Activated naive CD4-positive, alpha-beta T cell treated with anti-CD3 and anti-CD28 coated beads, Interleukin-2, amount 50 U/mL, for 16 hours (primary cell): ENCODE measurements around the gene TM2D3.

Experiments used
- DNase-seq: peaks from one replicate; pipeline ENCODE4 v3.0.0-alpha.2; 2020

Gene TM2D3

DNA sequence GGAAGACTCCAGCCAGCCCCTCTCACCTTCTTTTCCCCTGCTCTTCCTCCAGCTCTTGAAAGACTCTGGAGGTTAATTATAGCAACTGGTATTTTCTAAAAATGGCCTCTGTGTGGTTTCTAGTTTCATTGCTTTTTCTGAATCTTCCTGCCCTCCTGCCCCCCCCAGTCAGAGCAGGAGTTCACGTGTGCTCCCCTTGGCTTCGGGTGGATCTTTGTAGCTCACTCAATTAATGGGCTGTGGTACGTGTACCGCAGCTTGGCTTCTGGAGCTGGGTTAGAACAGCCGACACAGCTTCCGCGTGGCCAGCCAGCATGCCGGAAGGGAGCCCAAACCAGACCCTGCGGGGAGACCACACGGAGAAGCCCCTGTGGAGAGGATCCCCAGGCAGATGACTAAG lies 31.5 kb downstream of the TM2D3 start:
- no peak for DNase-seq

DNA sequence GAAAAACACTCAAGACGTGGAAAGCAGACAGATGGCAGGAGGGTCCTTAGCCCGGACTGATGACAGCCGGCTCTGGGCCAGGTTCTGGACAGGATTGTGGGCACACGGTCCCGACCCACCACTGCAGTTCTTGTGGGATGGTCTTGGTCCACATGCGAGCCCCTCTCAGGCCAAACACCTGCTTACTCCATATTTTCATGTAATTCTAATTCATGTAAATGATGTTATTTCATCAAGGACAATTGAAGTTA lies 32.6 kb downstream of the TM2D3 start:
- no peak for DNase-seq

DNA sequence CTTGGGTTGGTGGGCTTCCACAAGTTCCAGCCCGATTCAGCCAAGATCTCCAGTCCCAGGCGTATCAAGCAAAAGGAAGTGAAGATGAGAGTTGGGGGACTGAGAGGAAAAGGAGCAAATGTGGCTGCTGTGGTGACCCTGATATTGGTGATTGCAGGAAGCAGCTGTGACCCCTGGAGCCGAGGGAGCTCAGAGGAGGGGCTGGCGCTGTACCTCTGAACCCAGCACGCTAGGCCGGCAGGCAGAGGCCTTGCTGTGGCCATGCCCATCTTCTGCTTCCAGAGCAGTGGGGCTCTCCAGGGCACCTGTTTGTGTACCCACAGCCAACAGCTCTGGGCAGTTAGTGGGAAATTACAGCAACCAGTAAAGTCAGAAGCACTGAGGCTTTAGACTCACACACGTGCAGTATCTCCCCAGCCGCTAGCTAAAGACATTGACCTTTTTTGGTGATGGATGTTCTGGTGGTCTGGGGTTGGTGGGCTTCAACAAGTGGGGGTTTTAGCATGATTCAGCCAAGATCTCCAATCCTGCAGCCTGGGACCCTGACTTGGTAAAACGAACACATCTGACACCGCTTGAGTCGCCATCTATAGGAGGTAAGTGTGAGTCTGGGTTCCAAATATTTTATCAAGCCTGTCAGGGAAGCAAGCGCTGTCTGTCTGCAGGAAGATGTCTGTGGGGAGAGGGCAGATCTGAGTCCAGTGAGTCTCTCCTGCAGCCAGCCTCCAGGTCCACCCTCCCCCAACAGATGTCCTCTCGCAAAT lies 33.1 kb downstream of the TM2D3 start:
- no peak for DNase-seq

DNA sequence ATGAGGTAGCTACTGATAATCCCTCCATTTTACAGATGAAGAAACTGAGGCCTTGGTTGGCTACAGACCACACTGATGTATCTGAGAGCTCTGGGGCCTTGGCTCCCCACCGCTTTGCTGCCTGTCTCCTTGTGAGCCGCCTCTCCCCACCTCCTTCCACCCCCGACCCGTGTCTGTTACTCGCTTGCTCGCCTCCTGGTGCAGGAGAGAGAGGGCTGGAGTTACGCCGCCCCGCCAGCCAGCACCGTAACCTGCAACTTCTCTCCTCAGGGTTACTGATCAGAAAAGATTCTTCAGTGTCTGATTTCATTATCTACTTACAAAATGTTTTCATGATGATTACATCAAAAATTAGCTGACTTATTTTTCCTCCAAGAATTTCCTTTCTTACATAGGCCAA lies 34.1 kb downstream of the TM2D3 start:
- no peak for DNase-seq

DNA sequence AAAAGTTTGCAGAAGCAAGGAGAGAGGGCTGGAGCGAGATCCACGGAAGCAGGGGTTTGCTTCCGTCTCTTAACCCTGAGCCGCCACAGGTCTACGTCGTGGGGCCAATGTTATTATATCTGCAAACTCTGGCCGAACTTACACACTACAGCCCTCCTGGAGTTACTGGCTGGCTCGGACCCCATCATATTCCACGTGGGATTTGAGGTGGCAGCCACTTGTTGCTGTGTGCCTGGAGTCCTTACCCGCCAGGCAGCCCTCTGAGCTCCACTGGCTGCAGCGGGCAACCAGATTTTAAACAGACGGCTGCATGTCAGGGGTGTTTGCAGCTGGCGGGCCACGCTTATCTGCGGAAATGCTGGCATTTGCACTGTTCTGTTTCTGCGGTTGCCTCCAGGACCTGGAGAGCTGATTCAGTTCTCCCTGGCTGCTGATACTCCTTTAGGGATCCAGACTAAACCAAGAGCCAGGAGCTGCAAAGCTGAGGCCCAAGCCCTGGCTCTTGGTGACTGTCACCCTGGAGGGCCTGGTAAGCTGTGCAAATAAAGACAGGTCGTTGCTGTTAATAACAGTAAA lies 34.7 kb downstream of the TM2D3 start:
- no peak for DNase-seq

DNA sequence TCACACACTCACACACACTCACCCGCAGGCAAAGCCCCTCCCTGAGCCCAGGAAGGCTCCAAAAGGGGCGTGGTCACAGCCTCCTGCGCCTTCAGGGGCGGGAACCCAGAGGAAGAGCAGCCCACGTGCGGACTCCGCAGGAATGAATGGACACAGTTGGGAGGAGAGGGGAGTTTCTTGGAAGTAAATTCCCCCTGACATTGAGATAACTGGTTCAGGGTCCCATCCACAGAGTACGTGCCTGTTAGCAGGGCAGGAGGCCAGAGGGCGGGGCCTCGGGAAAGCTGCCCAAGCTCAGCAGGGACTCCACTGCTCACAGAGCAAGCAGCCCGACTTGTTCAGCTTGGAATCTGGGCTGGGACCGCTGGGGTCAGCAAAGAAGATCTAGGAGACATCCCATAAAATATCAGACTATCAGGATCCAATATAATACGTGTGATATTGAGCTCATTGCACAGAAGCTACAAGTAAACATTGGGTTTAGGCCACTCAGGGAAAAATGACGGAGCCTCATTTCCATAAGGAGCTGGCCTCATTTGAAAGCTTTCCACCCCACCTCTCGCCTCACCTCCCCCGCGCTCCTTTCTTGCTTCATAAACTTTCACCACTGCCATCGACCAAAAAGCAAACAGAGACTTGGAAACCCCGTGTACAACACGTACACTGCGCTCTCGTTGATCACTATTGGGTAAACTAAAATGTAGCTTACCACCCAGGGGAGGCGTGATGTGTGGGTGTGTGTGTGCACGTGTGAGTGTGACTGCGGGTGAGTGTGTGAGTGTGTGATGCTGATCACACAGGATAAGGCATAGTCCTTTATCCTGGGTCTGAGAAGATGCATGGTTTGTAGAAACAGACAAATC lies 36.0 kb downstream of the TM2D3 start:
- DNase-seq: no peak

DNA sequence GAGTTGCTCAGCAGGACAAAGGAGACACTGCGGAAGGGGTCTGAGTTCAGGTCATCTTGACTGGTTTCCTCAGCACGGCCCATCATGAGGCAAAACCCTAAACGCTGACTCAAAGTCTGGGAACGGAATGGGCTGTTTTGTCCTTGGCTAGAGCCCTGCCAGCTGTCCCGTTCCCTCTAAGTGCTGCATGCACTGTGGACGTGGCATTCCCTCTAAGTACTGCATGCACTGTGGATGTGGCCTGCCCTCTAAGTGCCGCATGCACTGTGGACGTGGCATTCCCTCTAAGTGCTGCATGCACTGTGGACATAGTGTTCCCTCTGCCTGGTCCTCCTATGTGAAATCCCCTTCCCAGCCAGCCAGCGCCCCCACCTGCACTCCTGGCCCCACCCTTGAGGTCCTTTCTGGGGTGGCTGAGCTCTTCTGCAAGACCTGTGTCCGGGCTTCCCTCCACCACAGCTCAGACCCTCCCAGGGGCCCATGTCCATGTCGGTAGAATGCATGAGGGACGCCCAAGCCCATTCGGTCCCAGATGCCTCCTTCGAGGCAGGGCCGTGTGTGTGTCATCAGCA lies 36.7 kb downstream of the TM2D3 start:
- DNase-seq: no peak

DNA sequence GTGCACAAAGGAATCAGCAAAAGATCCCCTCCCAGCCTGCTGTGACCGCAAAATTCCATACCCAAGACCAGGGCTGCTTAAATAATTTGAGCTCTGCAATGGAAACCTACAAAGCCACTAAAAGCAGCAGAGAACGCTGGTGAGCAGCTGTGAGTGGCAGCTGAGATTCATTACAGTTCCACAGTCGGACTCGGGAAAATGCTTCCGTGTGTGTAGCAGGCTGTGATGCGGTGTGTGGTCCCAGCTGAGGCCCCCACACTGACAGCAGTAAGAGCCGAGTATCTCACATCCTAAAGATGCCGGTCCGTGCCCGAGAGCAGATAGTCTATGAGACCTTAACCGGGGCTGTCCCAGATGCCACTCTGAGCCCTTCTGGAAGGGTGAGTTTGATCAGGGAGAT lies 37.4 kb downstream of the TM2D3 start:
- no peak for DNase-seq

DNA sequence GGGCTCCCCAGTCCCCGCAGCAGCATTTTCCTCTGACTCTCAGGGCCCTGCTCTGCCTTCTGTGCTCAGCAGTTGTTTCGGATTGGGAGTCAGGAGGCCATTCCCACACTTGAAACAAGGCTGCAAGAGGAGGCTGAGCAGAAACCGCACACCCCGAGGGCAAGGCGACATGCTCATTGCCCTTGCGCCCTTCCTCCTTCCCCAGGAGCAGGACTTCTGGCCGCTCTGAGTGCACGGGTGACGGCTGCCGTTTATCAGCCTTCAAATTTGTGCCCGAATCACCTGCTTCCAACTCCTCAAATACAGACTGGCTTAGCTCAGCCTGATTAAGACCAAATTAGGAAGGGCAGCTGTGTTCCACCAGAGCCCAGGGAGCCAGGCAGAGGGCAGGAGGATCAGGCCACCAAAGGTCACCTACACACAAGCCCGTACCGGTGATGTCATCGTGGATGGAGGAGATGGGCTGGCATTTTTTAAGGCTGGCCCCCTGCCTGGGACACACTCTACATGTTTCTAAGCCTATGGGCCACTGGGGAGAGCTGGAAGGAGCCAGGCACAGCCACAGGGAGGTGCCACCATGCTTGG lies 38.1 kb downstream of the TM2D3 start:
- no peak for DNase-seq

DNA sequence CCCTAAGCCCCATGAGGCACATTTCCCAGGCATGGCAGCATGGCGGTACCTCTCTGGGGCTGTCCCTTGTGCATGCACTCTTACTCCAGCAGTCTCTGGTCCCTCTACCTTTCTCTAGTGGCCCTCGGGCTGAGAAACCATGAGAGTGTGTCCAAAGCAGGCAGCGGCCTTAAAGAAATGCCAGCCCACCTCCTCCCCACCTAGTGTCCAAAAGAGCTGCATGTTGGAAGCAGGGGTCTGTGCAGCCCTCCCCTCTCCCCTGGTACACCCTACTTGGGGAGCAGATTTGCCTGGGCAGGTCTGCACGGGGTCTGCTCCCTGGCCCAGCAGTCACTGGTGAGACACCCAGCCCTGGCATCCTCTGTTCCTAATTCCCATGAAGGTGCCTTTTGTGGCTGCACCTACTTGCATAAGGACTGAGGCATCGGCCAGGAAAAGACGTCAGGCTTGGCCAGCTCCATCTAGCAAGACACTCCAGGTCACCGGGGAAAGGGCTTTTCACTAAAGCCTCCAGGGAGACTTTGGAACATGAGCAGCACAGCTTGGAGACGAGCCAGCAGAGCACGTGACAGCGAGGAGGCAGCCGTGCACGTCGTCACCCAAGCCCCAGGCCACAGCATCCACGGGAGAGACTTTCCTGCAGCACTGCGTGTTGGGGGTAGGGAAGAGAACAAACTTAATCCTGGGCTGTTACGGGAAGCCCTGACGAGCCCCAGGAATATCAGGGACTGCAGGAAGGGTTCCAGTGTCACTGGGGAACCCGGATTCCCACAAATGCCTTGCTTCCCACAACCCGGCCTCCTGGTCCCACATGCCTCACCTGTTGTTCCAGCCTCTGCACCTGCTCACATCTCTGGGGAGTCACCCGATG lies 38.8 kb downstream of the TM2D3 start:
- no peak for DNase-seq

DNA sequence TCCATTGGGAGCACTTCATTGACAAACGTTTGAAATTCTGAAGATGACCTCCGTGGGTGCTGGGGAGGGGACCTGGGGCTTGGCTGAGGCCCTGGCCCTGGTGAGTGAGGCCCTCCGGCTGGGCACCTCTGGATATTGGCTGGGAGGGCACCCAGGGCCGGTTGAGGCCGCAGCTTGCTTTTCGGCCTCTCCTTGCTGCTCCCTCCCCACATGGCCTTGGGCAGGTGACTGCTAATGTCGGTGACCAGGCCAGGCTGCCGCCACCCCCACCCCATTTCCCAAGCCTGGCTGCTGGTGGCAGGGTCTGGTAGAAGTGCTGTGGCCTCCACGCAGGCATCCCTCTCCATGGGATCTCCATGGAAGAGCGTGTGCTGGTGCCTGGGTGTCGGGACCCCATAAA lies 39.5 kb downstream of the TM2D3 start:
- no peak for DNase-seq

DNA sequence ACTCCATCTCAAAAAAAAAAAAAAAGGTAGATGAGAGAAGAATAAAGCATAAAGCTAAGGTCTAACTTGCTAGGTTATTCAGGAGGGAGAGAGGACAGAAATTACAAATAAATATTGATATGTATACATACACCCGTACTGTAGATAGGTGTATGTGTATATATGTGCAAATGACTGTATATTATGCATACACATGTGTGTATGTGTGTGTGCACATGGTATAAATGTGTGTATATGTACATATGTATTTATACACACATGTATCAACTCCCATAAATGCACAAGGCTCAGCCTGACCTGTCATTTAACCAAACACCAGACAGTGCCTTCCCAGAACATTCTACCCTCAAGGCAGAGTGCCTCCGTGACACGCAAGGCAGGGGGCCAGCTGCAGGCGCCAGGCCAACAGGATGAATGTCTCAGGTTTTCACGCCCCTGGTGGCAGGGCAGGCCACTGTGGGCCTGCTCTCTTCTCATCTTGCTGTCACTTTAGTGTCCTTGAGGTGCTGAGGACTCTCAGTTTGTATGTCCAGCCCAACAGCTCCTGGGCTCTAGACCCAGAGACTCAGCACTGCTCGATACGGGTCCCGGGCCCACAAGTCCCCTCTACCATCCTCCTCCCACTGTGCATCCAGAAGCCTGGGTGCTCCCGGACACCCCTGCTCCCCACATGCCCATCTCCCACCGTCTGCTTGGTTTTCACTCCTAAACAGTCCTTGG lies 40.4 kb downstream of the TM2D3 start:
- DNase-seq: no peak

DNA sequence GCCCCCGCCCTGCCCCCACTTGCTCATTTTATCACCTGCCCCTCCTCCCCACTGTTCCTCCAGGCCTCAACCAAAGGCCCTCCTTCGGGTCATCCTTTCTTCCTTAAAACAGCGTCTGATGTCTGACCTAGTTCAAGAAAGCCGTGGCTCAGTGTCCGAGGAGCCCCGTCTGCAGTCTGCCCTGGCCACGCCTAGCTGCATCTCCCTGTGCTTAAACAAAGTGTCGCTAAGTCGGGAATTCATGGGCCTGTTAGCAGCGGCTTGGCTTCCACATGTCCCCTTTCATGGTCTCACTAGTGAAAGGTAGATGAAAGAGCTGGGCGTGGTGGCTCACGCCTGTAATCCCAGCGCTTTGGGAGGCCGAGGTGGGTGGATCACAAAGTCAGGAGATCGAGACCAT lies 41.2 kb downstream of the TM2D3 start:
- no peak for DNase-seq

DNA sequence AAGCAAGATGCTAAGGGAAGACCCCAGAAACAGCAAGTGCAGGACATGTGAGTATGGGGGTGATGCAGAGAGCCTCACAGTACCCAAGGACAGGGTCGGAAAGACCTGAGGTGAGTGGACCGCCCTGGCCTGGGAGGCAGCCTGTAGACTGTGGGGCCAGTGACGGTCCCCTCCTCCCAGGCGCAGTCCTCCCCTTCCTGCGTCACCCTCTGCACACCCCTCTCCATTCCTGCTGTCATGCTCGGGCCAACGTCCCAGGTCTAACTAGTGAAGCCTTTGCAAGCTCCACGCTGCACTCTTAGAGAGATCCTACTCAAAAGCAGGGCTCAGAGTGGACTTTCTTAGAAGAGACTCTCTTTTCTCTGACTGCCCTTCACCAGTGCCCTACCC lies 41.6 kb downstream of the TM2D3 start:
- no peak for DNase-seq

DNA sequence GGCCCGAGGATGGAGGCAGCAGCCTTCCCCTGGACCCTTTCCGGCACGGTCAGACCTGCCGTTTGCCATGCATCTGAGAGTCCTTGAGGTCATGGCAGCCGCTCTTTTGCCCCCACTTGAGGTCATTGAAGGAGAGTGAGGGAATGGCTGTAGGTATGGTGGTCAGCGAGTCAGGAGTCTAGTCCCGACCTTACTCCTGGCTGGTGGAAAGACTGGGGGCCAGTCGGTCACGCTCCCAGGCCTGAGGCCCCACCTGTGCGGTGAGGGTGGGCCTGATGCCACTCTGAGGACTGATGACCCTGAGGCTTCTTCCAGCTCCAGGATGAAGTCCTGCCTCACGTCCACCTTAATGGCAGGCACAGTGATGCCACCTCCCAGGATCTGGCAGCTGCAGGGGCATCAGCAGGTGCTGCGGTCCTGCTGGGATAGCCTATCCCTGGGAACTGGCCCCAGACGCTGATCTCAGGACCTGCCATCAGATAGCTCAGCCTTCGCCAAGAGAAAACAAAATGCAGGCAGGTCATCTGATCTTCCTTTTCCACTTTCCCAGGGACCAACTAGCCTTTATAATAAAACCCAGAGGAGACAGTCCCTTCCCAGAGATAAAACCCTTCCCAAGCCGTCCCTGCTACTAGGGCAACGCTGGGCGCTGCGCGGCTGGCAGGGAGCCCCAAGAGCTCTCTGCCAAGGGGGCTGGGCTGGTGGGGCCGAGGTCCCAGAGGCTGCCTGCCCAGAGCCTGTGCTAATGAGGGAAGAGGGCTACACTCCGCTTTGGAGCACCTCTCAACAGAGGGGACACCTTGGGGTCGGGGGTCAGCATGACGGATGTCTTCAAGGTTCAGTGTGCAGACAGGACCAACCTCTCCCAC lies 42.2 kb downstream of the TM2D3 start:
- DNase-seq: no peak

DNA sequence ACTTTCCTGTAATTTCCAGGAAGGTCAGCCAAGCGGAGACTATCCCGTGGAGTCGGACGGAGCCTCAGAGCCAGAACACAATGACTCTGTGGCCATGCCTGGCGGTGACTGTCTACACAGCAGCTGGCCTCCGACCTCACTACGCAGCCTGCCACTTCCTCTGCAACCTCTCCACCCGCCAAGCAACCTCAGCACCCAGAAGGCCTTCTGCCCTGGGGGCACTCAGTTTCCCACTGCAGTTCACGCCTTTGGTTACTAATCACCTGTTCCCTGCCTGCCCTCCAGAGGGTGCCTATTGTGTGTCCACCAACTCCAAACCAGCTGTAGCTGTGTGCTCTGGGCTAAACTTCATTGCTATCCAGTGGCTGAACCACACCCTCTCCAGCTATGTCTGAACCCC lies 44.0 kb downstream of the TM2D3 start:
- no peak for DNase-seq

DNA sequence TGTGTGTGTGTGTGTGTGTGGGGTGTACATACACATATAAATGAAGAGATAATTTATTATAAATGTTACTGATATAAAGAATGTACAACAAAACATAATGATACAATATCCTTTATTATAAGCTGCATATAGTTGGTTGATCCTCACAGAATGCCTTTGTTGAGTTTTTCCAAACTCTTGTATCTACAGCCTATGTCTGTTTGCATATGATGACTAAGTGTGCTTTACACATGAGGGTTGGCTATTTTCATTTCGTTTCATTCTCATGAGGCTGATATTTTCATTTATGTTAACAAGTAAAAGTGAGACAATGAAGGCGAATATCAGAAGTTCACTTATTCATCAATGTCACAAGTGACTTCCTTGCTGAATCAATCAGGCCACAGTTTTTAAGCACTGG lies 45.1 kb downstream of the TM2D3 start:
- no peak for DNase-seq

DNA sequence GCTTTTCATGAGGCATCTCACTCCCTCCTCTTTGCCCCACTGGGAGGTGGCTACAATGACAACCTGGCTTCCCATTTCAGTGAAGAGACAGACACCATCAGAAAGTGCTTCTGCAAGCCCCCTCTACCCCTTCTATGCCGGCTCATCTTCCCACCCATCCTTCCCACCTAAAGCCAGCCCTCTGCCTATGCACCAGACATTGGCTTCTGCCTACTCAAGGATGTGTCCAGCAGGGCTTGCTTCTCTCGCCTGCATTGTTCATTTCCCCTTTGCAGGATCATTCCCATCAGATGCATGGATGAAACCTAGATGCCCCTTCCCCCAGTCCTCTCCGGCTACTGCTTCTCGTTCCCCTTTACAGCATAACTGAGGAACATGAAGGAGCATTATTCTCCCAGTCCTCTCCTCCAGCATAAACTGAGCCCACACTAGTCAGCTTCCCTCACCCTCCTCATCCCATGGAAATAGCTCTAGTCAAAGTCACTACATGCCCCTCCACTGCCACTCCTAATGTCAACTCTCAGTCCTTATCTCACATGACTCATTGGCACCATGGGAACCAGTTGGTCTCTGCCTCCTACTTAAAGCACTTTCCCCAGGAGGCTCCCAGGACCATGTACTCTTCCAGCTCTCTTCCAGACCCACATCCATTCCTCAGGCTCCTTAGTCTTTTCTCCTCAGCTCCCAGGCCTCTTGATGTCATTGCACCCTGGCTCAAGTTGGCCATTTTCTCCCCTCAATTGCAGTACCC lies 47.9 kb downstream of the TM2D3 start:
- no peak for DNase-seq

DNA sequence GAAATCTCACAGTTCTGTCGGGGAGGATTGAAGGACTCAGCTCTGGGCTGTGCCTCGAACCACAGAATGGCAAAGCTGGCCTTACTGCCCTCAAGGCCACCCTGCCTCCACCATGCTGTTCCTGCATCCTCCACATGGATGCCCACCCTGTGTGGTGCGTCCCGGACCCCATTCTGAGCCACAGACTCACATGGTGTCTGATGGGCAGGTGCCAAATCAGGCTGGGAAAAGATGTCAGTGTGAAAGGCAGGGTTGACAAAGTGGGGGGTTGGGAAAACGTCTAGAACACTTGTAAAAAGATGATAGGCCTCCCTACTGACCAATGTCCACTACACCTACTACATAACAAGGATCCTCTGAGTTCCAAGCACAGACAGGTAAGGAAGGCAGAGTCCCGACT lies 49.4 kb downstream of the TM2D3 start:
- no peak for DNase-seq

DNA sequence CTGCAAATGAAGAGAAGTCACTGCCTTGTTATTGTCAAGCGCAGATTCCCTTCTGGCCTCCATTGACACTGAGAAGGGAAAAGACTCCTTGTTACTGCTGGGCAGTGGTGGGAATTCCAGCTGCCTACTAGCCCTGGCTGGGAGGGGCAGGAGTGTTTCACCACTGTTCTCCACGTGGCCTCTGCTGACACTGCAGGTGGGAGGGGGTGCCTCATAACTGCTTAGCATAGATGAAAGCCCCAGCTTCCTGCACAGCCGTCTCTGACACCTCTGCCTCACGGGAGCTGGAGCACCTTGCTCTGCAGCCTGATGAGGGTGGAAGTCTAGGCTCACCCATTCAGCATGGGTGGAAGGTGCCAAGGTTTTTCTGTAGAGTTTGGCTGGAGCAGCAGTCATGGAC lies 52.1 kb downstream of the TM2D3 start:
- no peak for DNase-seq
